Measurements from ENCODE around the gene CLMP.

DNA sequence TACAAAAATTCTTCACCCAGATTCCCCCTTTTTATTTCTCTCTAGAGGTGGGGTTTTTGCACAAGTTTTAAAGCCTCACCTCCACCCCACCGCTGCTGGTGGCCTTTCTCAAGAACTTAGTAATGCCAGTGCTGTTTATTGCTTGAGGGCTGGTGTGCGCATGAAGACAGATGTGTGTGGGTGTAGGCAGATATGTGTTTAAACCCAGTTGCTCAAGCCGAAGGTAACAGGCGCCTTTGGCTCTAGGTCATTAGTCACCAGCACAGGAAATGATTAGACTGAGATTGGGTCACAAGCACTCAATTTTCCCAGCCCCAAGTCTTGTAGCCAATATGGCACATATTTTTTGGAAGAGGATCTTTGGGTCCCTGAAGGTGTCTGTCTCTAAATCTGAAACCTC, 2.7 kb upstream of the CLMP start:
- no peak for TF ChIP-seq SNAI2 (CRISPR knock-in tag; IDR thresholded peaks at IDR 0.05)
- TF ChIP-seq ARNTL (CRISPR knock-in tag; IDR thresholded peaks at IDR 0.05; ENCODE audit: borderline replicate concordance, low read depth), result no peak
- no peak for TF ChIP-seq BACH2 (CRISPR knock-in tag; IDR thresholded peaks at IDR 0.05; ENCODE audit: borderline replicate concordance)
- no peak for TF ChIP-seq PATZ1 (CRISPR knock-in tag; IDR thresholded peaks at IDR 0.05; ENCODE audit: borderline replicate concordance)
- no peak for TF ChIP-seq ZFP3 (CRISPR knock-in tag; IDR thresholded peaks at IDR 0.05)
- TF ChIP-seq ESRRG (CRISPR knock-in tag; IDR thresholded peaks at IDR 0.05), result no peak
- TF ChIP-seq GLIS3 (CRISPR knock-in tag; IDR thresholded peaks at IDR 0.05), result no peak

Measured in SK-N-SH treated with all-trans-retinoic acid at 6 μM for 48 hours (cell line).